ENCODE results near the gene TUBGCP3. TPM values are rescaled to one million over a fixed set of nuclear protein-coding genes. Genes with fewer than 3 reads are reported as not detected.
"Not testable (repeated sequence)": the region's sequence is repeated elsewhere in the genome, so short reads cannot be mapped to it uniquely, and the experiment has no call there.

The TUBGCP3 gene
- total RNA-seq, 1 experiment from 2014 or later: 12.2 TPM

DNA sequence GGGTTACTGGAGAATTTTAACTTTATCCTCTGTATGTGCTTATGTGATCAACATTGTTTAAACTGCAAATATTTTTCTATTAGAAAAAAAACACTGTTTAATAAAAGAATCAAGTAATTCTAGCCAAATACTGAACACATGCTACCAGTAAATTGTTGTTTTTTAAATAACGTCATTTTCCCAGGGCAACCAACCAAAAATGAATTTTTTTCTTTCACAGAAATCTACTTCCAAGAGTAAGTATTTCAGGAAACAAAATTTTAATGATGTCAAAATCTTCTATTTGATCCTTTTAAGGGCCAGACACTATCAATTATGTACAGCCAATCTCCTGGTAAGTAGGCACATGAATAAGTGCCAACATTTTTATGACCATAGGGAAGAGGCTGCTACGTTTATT, 57.1 kb downstream of the TUBGCP3 start:
- no peak for DNase-seq (ENCODE audit: low read depth)

DNA sequence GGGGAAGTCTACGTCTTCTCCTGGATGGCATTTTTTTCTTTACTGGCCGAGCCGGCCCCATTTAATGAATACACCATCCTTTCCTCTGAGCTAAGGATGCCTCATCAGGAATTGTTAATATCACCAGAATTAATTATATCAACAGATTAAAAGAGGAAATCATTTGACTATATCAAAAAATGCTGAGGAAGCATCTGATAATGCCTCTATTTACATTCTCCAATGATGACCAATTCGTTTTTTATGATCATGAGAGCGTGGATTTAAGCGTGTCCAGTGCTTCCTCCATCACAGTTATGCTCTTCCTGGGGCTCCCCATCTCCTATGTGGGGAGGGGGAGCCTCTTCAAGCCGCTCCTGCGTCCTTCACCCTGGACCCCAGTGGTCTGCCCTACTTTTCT, 58.7 kb downstream of the TUBGCP3 start:
- DNase-seq (ENCODE audit: low read depth): no peak

DNA sequence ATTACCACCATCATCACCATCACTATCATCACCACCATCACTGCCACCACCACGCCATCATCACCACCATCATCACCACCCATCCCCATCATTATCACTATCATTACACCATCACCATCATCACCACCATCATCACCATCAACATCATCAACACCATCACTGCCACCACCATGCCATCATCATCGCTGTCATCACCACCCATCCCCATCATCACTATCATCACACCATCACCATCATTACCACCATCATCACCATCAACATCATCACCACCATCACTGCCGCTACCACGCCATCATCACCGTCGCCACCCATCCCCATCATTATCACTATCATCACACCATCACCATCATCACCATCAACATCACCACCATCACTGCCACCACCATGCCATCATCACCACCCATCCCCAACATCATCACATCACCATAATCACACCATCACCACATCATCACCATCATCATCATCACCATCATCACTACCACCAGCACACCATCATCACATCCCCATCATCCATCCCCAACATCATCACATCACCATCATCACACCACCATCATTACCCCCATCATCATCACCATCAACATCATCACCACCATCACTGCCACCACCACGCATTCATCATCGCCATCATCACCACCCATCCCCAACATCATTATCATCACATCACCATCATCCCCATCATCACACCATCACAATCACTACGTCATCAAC, 61.7 kb downstream of the TUBGCP3 start:
- no peak for DNase-seq (ENCODE audit: low read depth)

DNA sequence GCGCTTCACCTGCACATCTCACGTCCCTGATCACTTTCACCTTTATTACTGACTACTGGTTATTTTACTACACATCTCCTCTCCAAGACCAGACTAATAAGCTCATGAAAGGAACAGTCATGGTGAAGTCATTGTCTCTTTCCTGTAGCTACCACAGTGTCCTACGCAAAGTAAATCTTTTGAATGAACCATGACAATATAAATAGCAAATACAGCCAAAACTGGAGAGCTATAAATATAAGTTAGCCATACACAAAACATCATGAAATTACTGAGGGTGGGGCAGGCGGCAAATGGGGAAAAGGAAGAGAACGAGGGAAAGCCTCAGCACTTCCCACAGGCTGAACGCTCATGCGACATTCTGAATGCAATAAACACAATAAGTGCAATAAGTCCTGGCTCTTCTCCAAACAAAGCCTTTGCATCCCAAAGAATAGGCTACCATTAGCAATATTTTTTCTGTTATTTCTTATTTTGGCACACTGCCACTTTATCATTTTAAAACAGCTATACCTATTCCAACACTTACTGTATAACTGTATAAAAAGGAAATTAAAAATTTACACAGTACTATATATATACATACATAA, 62.5 kb downstream of the TUBGCP3 start:
- DNase-seq (ENCODE audit: low read depth): no peak

DNA sequence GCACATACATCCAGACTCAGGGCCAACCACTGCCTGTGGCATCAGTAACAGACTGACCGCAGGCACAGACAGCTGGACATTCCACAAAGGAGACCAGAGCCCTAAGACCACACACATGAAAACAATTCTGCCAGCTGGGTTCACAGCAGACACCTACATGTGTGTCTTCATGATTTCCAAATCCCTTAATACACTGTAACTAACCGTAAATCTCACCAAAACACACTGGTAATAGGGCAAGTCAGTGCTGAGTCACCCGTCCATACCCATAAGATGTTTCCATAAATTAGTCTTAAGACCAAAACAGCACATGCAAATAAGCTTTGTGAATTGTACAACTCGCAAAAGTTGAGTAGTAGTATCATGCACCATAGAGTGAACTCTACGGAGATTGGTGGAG, 65.4 kb downstream of the TUBGCP3 start:
- no peak for DNase-seq (ENCODE audit: low read depth)

DNA sequence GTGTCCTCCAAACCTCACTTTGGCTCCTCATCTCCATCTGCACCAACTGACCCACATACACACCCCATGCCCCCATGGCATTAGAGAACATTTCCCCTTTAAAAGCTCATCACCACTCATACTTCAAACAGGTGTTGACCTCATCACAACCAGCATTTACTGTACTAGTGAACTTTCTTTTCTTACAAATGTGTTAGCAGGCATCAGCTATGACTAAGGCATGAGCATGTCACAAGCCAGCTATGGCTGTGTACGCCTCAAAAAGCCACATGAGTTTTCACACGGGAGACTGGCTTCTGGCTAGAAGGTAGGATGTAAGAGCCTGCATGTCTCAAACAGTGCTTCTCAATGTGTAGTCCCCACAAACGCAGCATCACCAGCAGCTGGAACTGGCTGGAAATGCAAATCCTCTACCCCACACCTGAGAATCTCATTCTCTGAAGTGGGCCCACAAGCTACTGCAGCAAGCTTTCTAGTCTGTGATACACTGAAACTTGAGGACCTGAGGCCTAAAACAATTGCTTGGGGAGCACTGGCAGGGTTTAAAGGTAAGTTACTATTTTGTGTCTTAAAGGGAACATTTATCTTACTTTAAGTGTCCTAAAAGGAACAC, 66.8 kb downstream of the TUBGCP3 start:
- no peak for DNase-seq (ENCODE audit: low read depth)

DNA sequence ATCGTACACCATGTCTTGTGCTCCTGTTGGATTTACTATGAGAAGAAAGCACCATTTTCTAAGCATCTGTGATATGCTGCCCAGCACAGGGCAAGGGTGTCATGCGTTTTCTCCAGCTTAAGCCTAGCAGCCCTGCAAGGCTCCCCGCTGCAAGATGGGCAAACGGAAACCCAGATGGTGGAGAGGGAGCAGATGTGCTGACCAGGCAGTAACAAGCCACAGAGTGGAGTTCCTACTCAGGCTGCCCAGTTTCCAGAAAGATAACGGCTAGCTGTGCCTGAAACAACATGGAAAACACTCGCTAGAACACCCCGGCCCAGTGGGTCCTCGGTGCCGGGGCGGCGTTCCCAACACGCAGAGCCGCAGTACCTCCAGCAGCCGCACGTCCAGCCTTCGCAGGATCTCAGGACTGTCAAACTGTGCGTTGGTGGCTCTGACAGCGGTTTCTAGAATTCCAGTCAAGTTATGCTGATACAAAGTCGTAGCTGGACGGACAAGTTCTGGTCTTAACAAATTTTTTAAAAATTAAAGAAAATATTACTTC, 68.4 kb downstream of the TUBGCP3 start:
- no peak for DNase-seq (ENCODE audit: low read depth)

DNA sequence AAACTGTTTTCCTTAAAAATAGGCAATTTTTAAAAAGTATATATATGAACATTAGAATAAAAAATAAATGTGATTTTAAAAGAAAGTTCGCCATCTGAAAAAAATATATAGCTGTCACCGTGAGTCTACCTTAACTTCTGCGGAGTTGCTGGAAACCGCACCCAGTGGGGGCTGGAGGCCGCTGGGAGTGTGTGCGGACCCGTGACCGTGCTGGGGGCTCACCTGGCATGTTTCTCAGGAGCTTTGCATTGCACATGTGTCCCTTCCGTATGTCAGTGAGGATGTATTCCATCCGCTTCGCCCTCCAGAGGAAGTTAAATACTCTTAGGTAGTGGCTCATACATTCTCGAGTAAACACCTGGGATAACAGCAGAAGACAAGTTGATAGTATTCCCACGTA, 71.7 kb downstream of the TUBGCP3 start:
- DNase-seq (ENCODE audit: low read depth): no peak

DNA sequence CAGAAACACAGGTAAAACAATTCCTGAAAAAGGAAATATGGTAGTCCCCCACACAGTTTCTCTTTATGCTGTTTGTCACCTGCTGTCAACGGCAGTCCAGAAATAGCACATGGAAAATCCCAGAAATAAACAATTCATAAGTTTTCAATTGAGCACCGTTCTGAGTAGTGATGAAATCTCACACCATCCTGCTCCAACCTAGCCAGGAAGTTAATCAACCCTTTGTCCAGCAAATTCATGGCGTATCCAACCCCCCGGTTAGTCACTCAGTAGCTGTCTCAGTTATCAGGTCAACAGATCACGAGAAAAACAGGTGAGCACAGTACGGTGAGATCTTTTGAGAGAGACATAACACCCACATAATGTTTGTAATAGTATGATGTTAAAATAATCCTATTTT, 74.2 kb downstream of the TUBGCP3 start:
- DNase-seq (ENCODE audit: low read depth): no peak

DNA sequence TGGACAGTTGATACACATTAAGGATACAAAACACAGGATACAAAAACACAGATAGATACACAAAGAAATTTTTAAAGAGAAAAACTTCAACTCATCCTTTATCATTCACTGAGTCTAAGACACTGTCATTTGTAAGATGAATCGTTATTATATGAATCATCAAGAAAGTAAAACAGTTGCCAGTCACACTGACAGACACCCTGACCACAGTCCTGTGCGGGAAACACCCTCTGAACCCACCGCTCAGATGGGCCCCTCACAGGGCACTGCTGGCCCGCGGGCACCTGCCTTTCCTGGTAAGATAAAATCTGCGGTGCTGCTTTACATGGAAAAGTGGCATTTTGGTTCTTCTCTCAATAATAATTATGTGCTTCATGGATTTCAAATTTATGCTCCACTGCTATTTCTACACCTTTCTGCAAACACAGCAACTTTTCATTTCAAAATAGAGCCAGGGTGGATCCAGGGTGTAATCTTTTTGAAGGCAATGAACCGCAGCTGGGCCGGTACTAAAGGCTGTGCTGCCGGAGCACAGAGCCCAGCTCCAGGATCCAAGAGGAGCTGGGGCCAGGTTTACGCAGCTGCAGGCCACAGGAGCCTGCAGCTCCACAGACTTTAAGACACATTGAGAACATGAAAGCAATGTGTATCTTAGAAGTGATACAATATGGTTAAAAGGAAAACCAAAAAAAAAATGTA, 76.8 kb downstream of the TUBGCP3 start:
- DNase-seq (ENCODE audit: low read depth): no peak

DNA sequence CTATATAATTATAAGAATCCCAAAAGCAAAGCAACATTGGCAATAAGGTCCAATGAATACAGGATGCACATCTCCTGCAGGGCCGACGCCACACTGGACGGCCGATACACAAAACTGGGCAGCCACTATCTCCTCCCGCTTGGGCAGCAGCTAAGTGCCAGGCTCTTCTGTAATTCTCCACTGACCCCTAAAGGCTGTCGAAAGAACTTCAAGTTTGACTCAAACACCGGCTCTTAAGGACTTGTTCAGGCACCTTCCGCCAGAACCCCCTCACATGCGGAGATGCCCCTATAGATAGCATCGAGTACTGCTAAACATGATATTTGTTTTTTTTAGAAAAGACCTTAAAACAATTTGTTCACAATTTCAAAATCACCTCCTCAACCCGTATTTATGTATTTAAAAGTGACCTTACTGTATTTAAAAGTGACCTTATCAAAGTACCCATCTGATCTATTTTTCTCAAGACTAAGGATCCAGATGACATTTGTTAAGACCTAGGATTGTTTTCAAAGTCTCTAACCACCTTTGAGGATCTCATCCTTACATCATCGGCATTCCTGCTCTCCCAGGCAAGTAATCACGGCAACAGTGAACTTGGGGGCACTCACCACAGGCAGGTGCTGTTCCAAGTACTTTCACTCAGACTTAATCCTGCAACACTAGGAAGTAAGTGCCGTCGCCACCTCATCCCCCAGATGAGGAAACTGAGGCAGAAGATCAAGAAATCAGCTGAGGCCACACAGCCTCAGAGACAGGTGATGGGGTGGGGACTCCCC, 77.8 kb downstream of the TUBGCP3 start:
- DNase-seq (ENCODE audit: low read depth): peak; percentile 17

DNA sequence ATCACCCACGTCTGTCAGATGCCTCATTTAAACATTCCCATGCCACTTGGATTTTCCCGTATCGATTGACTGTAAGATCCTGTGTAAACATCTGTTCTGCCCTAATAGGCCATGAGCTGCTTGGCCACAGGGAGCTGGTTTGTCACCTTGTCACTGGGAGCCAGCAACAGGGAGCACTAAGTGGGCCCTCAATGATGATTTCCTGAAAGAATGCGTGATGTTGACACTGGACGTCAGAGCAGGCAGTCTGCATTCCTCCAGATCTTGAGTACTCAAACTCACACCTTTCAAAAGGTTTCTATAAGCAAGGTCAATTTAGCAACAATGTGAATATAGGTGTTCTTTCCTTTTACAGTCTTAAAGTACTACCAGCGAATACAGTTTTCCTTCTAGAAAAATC, 78.8 kb downstream of the TUBGCP3 start:
- no peak for DNase-seq (ENCODE audit: low read depth)

DNA sequence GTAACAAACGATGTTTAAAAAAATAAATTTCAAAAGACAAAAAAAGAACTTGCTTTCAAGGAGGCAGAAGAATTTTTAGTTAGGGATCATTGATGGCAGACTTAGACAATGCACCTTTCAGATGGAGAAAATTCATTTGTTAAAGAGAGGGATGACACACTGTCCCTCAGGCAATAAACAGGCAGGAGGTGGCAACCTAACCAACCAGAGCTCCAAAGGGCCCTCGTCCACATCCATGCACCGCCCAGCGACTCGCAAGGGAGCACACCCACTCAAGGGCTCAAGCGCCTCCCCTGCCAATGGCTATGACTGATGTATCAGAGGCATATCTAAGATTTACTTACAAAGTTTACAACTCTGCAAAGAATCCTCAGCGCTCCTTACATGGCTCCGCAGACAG, 81.9 kb downstream of the TUBGCP3 start:
- DNase-seq (ENCODE audit: low read depth): no peak

DNA sequence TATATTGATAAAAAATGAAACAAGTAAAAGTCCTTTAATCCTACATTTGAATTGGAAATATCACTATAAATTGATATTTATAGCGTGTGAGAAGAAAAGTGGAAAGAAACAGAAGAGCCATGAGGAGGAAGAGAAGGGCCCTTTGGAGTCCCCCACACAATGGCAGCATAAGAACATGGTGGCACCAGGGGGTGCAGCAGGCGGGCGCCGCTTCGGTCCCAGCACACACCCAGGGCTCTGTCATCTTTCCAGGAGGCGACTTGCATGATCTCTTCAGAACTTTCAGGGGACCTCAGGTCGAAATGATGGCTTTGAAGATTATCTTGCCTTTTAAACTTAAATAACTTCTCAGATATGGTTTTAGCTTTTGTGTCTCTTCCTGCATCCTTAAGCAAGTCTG, 91.8 kb downstream of the TUBGCP3 start:
- DNase-seq (ENCODE audit: low read depth): no peak

DNA sequence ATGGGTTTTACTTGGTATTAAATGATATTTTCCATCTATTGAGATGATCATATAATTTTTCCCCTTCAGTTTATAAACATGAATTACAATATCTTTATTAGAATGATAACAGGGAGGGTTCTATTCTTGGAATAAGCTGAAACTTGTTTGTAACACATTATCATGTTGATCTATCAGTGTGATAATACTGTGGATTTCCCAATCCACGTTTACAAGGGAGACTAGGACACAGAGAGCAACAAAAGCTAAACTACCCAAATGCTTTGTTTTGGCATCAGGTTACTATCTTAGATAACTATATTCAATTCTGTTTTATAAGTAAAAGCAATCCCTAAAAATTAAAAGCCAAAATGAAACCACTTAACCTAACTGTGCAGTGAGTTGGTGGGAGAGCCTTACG, 92.5 kb downstream of the TUBGCP3 start:
- DNase-seq (ENCODE audit: low read depth): no peak

DNA sequence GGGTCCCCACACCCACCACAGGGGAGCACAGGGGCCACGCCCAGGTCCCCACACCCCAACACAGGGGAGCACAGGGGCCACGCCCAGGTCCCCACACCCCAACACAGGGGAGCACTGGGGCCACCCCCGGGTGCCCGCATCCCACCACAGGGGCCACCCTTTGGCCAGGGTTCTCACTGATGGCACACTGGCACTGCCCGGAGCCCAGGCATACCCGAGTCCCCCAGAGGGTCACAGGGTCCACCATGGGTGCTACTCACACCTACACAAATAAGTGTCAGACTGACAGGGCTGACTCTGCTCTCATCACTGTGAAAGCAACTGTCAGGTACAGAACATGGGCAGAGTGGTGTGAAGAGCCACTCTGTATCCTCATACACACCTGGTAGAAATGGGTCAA, 98.8 kb downstream of the TUBGCP3 start:
- no peak for DNase-seq (ENCODE audit: low read depth)

DNA sequence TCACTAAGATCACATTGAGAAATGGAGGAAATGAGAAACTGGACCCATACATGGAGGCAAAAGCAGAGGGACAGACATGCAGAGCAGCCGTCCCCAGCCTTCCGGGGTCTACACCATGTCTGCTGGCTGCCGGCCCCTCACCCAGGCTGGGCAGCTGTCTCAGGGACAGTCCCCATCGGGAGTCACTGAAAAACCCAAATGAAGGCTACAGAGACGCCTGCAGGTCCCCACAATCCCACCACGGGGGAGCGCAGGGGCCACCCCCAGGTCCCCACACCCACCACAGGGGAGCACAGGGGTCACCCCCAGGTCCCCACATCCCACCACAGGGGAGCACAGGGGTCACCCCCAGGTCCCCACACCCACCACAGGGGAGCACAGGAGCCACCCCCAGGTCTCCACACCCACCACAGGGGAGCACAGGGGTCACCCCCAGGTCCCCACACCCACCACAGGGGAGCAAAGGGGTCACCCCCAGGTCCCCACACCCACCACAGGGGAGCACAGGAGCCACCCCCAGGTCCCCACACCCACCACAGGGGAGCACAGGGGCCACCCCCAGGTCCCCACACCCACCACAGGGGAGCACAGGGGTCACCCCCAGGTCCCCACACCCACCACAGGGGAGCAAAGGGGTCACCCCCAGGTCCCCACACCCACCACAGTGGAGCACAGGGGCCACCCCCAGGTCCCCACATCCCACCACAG, 99.5 kb downstream of the TUBGCP3 start:
- not testable (repeated sequence) for DNase-seq (ENCODE audit: low read depth)

DNA sequence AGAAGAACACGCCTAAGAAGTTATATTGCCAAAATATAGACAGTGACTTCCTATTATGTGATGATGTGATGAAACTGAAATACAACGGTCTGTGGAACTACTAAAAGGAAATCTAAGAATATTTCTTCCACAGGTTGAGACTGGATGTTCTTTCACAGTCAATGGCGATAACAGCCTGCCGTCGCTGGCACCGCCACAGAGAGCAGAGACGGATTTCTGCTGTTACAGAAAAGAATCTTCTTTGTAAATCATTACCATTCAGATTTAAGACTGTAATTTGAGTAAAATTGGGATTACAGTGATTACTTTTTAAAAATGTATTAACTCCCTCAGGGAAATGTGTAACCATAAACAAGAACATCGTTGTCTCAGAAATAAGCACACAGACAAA, 100.8 kb downstream of the TUBGCP3 start:
- DNase-seq (ENCODE audit: low read depth): no peak

DNA sequence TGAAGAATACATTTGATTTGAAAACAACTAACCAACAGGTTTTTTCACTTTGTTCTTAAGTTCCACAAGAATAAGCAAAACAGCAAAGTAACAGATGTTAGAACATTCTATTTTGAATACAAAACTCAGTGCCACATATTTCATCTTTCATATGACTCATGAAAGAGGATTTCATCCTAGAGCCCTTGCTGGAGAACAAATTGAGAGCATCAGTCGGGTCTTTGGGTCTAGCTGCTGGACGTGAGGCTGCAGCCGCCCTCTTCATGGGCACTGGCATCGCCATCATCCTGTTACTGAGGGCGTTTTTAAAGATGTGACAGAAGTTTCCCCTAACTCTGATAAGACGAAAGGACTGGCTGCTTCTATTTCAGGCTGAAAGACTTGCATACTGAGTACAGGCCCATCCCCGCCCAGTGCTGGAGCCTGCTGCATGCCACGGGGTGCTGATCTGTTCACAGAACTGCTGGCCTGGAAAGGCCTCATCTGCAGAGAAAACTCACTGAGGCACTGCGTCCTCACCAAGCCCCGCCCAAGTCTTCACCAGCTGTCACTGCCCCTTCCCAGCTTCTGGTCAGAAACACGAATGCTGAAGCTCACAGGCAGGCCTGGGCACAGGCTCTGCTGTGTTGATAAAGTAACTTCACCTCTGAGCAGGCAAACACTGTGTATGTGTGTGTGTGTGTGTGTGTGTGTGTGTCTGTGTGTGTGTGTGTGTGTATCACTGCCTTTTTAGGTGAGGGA, 101.4 kb downstream of the TUBGCP3 start:
- DNase-seq (ENCODE audit: low read depth): no peak

DNA sequence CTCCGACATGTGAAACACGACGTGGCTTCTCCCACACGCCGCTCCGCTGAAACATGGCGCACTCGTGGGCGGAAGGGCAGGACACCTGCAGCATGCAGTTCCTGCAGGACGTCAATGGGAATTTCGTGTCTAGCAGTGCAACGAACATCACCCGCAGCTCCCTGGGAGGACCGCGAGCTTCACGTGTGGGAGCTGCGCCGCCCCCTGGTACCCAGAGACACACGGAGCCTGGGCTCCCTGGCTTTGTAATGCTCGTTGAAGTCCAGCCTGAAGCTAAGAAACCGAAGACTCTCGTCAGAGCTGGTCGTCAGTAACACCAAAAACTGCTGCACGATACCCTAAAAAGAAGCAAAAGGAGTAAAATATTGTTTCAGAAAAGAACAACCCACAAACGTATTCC, 102.1 kb downstream of the TUBGCP3 start:
- not testable (repeated sequence) for DNase-seq (ENCODE audit: low read depth)

Data from Daoy (cell line).